GM18867 (cell line): ENCODE results near the gene RDM1.
A peak's percentile ranks its signal among the peaks of the same experiment; 100 is the strongest.
"Not testable (repeated sequence)": the region's sequence is repeated elsewhere in the genome, so short reads cannot be mapped to it uniquely, and the experiment has no call there.

Source experiments
- ATAC-seq: cut with Tn5 transposase; IDR thresholded peaks from one replicate; pipeline ENCODE4 v1.9.1; 2021; ENCODE audit warnings: mild to moderate bottlenecking, moderate library complexity; ENCODE audit not compliant: unreplicated experiment

RDM1 gene

DNA sequence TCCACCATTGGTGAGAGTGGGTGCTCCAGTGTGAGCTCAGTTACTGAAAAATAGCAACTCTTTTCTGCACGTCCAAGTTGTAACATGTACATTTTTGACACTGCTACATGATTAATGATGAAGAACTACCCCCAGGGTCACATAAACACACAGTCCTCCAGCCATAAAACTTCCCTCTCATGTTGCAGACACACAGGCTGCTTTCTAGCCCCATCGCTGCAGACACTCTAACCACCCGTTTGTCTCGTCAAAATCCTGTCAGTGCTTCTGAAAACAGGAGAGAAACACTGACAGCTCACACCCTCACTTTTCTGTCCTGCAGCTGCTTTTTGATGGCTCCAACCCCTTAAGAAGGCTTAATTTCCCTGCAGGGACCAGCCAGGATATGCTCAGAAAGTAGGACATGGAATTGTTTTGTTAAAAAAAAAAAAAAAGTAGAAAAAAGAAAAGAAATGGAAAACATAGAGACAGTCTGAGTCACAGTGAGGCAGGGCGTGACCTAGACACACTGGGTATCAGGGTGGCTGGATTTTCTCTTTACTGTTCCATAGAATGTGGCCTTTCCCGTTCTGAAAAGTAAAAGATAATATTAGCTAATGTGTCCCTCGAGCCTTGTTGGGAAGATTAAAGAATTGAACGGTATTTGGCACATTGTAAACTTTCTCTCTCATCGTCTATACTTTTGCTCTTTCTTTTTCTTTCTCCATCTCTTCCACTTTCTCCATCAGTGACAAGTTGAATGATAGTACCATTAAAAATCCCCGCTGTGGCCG lies 29.7 kb downstream of the RDM1 start:
- no peak for ATAC-seq

DNA sequence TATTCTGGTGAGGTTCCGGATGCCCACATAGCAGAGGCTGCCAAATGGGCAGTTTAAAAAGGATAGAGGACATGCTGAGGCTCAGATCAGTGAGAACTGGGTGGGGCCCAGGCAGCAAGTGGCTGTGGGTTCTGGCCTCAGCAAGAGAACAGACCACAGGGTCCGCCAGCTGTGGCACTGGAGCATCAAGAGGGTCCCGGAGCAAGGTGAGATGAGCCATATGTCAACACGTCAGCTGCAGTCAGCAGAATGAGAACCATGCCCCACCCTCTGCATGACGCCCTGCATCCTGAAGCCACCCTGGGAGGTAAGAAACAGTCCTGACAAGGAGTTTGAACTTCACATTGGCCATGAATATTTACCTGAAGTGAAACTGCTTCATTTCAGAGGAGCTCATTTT lies 30.3 kb downstream of the RDM1 start:
- ATAC-seq = no peak

DNA sequence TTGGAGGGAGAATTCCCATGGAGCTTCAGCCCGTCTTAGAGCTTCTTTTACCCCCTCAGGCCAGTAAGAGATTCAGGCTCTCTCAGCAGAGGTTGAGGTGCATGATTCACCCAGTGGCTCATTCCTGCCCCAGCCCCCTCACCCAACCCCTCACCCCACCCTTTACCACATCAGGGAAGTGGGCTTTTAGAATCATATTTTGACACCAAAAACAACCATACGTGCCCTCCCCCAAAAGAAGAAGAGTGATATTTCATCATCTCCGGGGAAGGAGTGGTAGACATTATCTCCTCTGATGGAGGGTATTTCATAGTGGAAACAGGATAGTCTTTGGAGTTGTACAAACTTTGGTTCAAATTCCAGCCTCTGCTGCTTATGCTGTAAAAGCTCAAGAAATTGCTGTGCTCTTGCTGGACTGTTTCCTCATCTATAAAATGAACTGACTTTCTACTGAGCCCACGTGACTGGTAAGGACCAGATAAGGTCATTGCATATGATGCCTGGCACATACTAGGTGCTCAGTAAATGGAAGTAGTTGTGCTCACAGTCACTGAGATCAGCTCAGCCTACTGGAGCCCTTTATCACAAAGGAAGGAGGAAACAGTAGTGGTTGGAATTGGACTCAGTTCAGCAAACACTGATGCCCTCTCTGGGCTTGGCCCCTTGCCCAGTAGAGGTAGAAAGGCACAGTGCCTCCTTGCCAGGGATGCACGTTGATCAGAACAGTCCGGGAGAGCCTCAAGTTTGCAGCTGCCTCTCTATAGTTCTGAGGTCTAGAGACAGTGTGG lies 32.1 kb downstream of the RDM1 start:
- ATAC-seq = no peak

DNA sequence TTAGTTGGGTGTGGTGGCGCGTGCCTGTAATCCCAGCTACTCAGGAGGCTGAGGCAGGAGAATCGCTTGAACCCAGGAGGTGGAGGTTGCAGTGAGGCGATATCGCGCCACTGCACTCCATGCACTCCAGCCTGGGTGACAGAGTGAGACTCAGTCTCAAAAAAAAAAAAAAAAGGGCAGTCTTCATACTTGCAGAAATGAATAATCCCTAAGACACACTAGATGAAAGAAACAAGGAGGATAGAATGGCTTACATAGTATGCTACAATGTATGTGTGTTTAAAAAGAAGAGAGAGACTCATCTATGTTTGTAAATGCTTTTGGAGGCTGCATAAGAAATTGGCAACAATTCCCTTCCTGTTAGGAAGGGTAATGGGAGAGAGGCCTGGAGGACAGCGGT lies 32.8 kb downstream of the RDM1 start:
- ATAC-seq = not testable (repeated sequence)

DNA sequence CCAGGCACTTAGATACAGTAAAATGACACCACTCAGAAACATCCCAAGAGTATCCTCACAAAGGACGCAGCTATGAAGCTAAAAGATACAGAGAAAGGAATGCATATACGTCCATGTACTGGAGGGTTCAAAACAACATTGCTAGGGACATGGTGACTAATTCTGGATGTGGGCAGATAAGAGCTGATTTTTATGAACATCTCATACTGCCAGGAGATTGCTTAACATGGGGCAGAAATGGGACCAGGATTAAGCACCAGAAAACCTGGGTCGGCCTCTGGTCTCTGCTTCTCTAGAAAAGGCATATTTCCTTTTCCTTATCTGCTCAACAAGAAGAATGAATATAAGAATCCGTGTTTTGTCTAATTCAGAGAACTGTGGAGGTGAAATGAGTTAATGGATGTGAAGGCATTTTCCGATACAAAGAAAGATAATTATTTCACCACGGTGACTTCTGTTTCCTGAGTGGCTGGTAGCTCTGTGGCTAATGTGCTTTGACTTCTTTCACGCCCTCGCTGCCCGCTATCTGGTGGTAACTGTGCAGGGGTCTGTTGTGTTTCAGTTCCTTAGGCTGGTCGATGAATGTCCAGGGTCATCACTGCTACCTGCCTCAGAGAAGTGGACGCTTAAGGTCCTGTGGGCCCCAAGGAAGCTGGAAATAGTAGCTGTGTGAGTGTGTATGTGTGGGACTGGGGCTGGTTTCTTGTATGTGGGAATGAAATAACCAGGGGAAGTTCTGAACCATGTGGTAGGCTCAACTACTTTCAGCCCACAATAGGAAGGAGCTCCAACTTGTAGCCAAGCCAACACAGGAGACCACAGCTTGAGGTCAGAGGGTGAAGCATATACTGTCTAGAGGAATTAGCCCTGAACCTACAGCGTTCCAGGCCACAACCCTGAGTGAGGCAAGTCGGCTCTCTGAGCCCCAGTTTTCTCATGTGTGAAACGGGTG lies 34.7 kb downstream of the RDM1 start:
- no peak for ATAC-seq

DNA sequence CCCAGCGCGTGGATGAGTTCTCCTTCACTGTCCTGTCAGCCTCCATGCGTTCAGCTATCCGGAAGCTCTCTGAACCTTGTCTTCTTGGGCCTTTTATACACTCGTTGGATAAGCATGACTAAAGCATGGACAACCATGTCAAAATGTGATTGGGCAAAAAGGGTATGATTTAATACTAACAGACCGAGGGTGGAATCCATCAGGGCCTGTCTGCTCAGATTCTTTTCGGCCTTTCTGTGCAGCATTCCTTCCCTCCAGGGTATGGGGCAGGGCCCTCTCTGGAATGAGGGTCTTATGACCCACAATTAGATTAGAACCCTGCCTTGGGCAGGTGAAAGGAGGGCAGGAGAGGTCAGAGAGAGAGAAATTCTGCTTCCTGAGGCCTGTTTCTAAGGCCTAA lies 36.4 kb downstream of the RDM1 start:
- ATAC-seq = no peak

DNA sequence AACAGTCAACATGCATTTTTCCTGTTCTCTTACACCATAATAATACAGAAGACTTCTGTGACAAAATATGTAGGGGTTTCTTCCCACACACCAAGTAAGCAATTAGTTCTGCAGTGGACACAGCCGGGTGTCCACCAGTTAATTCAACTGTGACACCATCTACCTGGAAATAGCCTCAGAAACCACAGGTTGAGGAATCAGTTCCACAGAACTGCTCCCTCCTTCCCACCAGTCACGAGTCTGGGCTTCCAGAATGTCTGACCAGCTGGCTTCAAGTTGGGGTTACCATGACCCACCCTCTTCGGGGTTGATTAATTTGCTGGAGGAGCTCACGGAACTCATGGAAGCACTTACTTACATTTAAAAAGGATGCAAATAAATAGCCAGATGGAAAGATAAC lies 36.8 kb downstream of the RDM1 start:
- ATAC-seq = no peak

DNA sequence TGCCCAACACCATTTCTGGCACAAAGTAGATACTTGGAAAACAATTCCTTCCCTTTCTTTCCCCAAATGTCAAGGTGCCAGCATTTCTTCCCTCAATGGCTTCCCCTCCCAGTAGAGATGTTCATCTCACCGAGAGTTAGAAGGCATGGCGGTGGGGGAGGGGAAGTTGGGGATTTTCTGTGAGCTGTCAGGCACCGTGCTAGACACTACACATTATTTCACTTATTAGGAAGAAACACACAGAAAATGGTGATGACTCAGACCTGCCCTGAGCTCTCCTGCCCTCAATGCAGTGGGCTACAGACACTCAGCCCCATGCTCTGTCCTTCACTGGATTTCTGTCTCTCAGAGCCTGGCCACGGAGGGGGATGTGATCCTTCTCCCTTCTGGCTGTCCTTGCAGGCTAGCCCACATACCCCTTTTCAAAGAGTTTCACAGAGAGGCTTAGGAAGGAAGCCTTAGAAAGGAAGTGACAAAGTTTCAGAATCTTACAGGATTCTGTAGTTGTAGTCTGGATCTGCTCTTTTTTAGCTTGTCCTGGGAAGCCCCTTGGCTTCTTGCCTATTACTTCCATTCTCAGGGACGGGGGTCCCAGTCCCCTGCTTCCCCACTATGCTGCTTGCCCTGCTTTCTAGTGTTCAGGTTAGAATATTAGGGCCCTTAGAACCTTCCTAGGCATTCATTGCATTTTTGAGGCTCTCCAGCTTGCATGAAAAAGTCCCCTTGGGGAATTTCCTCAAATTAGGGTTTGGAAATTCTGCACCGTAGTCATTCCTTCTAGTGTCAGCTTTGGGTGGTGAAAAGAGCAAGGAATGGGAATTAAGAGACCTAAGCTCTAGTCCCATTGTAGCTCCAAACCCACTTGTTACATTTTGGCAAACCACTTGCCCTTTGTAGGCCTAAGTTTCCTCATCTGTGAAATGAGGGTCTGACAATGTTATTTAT lies 38.2 kb downstream of the RDM1 start:
- ATAC-seq = no peak

DNA sequence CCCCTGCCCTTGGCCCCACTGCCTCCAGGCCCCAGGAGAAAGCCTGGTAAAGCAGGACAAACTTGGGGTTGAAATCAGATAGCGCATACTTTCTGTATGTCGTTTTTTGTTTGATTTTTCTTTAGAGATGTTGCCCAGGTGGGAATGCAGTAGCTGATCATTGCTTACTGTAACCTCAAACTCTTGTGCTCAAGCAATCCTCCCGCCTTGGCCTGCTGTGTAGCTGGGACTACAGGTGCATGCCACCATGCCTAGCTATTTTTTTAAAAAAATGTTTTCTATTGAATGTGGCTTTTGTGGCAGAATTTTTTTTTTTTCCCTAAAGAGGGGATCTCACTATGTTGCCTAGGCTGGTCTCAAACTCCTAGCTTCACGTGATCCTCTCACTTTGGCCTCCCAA lies 39.3 kb downstream of the RDM1 start:
- no peak for ATAC-seq

DNA sequence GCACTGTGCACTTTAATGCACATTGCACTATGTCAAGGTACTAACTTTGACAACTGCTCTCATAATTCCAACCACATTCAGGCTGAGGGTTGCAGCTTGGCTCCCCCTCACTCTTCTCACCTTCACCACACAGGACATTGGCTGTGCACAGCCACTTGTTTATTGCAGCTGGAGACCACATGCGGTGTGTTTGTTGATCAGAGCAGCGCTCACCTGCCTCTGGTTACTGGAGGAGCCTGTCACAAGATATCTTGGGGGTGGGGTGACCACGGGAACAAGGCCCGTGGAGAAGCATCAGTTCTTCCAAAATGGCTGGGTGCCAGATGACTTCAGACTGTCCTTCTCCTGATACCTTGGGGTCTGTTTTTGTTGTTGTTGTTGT lies 39.8 kb downstream of the RDM1 start:
- peak; percentile 71 for ATAC-seq

DNA sequence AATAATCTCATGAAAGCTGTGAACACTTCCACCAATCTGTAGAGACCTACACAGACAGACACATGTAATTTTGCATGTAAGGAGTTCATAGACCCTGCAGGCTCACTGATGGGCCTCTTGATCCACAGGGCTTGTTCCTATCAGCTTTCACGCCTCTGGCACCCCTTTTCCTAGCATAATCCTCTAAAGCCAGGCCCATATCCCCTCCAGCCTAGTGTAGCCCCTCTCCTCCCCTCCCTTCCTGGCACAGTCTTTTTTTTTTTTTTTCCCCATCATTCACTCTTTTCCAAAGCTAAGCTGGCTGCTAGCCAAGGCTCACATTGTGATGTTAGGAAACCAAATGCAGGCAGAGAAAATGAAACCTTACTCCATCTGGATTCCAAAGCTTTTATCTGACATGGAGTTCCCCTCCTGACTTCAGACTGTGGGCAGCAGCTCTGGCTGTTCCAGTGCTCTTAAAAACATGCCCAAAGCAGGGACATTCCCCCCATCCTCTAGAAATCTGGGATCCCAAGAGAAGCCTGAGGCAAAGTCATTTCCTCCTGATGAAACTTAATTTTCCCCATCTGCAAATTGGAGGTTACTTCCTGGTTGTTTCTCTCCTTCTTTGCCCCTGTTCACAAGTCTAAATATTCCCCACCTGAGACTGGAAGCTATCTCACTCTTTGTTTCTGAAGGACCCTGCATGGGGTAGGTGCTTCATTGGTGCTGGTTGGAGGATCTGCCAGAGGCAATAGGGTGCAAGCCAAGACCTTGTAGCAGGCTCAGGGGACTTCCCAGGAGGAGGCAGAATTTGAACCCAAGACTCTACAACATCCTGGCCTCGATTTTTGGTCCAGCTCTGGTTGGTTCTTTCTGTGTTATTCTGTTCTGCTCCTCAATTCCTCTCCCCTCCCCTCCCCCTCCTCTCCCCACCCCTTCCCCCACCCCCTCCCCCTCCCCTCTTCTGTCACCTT lies 40.5 kb downstream of the RDM1 start:
- no peak for ATAC-seq

DNA sequence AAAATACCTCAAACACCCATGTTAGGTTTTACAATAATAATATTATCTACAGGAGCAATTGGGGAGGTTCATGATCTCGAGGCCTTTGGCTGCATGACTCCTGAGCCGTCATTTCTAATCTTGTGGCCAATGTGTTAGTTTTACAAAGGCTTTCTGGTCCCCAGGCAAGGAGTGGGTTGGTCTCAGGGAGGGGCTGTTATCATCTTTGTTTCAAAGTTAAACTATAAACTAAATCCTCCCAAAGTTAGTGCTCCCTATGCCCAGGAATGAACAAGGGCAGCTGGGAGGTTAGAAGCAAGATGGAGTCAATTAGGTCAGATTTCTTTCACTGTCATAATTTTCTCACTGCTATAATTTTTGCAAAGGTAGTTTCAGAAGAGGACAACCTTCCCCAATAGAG lies 41.3 kb downstream of the RDM1 start:
- ATAC-seq = peak; percentile 51

DNA sequence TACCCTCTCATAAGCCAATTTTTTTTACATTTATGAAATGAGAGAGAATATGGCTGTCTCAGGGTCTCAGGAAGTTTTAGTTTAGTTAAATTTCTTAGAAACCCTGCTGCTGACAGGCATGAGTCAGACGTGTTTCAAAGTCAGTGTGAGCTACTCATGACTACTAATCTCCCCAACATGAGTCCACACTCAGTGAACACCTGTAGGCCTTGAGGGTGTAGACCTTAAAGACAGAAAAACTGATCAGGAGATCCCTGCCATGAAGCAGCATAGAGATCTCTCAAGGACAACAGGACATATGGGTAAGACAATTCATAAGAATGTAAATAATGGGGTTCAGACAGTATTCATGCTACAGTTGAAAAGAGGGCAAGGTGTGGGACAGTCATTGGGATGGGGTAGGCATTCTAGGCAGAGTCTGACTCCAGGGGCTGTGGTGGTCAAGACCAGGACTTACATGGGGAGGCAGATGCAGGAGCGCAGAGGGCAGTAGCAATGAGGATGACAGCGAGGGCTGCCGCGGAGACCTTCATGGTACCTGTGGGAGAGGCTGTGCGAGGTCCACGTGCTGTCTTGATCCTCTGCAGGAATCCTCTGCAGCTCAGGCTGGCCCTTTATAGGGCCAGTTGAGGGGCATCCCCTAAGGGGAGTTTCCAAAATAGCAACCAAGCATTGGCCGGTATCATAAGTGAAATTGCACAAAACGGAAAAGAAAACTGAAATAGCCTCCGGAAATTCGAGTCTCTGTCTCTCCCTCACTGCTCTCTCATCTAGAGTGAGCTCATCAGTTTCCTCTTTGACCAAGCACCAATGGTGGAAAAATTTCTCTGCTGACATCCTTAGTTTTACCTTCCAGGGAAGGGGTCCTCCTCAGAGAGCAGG lies 50.6 kb downstream of the RDM1 start, which contains the start of gene CCL5:
TSS of gene CCL5 (minus strand) at position 588 of the 882 bp plus-strand sequence.
- ATAC-seq = peak; percentile 85

DNA sequence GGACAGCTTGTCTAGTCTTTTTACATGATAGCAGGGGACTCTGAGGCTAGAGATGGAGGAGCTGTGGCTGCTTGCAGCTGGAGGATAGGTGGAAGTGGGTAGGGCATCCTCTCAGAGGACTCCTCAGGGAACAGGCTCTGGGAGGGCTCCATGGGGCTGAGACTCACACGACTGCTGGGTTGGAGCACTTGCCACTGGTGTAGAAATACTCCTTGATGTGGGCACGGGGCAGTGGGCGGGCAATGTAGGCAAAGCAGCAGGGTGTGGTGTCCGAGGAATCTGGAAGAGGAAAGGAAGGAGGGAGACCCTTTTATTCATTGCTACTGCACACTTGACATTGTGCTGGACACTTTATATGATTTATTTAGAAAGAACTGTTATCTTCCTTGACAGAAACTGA lies 52.2 kb downstream of the RDM1 start:
- no peak for ATAC-seq

DNA sequence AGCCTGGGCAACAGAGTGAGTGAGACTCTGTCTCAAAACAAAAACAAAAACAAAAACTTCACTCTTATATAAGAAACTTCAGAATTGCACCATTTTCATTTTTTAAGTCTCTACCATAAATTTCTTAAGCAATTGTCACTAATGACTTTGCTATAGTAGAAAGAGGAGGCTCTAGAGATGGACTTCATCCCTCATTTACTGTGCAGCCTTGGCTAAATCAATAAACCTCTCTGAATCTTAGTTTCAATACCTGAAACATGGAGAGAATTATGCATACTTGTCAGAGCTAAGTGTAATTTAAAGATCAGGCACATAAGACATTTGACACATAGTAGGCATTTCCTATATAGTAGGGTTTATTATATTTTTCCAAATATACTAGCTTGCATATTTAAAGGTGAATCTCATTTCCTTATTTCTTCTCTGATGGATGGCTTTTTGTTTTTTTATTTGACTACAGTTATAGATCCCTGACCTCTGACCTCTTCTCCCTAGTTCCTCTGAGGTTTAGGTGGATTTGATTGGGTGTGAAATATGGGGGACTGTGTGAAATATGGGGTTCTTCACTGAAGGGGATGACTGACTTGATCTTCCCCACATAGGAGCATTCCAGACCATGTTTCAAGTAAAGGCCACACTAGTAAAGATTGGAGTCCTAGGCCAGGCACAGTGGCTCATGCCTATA lies 53.1 kb downstream of the RDM1 start:
- ATAC-seq = no peak

DNA sequence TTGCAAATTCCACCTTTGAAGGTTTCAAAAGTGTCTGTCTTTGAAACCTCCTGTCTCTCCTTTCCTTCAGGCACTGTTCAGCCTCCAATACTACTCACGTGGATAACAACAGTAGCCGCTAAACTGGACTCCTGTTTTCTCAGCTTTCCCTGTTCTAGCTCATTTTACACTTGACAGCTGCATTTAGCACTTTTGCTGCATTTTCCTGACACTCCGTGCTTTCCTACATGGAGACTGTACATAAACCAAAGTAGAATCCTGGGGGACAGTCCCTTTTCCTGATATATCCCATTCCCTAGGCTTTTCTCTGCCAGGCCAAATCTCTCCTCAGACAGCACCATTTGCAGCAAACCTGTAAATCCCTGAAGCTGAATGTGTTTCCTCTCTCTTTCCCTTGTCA lies 54.0 kb downstream of the RDM1 start:
- no peak for ATAC-seq

DNA sequence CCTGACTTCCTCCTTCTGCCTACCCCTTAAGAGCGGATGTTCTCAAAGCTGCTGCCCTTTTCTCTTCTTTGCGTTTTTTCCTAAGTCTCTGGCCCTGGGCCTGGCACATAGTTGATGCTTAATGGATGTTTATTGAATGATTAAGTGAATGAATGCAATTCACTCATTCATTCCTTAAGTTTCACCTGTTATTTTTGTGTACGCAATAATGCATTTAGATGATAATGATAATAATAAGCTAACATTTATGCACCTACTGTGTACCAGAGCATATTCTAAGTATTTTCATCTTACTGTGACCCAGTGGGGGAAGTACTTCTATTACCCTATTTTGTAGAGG lies 54.8 kb downstream of the RDM1 start:
- no peak for ATAC-seq
